ENCODE measurements around the gene RELN.

RELN gene

DNA sequence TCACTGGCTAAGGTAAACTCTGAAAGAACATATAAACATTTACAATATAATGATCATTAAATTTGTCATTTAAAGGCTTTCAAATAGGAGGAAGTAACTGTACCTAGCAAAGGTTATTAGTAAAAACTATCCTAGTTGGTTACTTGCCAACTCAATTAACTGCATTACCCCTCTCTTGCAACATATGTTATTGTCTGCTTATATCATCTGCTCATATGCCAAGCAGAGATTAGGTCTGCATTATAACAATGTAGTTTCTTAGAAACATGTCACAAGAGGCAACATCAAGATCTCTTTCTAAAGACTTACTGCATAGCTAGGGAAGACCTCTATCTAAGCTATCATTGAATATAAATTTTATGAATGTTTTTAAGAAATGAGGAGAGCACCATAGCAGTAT, 132.5 kb downstream of the RELN start:
- CTCF ChIA-PET, result interaction anchor here (1.1 kb wide), 1 partner anchor 23 kb away, joined by 3 read pairs; no protein-coding TSS in a partner anchor

DNA sequence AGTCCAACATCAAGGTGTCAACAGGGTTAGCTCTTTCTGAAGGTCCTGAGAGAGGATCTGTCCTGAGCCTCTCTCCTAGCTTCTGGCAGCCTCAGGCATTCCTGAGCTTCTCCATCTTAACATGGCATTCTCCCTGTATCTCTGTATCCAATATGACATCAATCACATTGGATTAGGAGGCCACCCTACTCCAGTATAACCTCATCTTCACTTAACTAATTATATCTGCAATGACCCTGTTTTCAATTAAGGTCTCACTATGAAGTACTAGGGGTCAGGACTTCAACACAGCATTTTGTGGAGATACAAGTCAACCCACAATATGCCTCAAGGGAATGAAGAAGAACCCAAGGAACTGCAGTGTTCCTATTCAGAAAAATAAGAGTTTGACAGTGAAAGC, 133.8 kb downstream of the RELN start:
- CTCF ChIA-PET, result no interaction called here
- TF ChIP-seq, protein P1, sequence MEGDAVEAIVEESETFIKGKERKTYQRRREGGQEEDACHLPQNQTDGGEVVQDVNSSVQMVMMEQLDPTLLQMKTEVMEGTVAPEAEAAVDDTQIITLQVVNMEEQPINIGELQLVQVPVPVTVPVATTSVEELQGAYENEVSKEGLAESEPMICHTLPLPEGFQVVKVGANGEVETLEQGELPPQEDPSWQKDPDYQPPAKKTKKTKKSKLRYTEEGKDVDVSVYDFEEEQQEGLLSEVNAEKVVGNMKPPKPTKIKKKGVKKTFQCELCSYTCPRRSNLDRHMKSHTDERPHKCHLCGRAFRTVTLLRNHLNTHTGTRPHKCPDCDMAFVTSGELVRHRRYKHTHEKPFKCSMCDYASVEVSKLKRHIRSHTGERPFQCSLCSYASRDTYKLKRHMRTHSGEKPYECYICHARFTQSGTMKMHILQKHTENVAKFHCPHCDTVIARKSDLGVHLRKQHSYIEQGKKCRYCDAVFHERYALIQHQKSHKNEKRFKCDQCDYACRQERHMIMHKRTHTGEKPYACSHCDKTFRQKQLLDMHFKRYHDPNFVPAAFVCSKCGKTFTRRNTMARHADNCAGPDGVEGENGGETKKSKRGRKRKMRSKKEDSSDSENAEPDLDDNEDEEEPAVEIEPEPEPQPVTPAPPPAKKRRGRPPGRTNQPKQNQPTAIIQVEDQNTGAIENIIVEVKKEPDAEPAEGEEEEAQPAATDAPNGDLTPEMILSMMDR (IDR thresholded peaks at IDR 0.05; ENCODE audit: control extremely low read depth, extremely low read depth, low read depth, missing control alignments), result no peak
- POLR2A ChIA-PET, result no interaction called here
- no peak for DNase-seq (ENCODE audit: extremely low spot score)

More for the DNA sequence above, 132.5 kb downstream of the RELN start:
- TF ChIP-seq, protein P1 (IDR thresholded peaks at IDR 0.05; ENCODE audit: control extremely low read depth, extremely low read depth, low read depth, missing control alignments), result no peak
- POLR2A ChIA-PET, result no interaction called here
- no peak for DNase-seq (ENCODE audit: extremely low spot score)

DNA sequence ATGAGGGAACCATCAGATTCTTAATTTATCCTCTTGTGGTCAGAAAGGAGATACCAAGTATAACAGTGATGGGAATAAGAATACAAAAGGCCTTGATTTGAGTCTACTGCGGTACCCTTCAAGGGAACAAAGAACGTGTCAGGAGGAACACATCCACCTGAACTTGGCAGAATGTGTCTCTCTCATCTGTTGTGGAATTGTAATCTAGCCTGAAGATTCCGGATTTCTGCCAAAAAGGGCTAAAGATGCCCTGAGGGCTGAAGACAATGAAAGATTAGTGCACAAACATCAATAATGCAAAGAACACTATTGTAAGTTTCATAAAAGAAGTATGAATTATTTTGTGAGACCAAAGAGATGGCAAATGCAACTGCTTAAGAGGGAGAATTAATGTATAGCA, 134.8 kb downstream of the RELN start:
- TF ChIP-seq, protein P1 (IDR thresholded peaks at IDR 0.05; ENCODE audit: control extremely low read depth, extremely low read depth, low read depth, missing control alignments), result no peak

GRCh38 chr7:103851357-103851756, 138.1 kb downstream of the RELN start:
- TF ChIP-seq, protein P1 (IDR thresholded peaks at IDR 0.05; ENCODE audit: control extremely low read depth, extremely low read depth, low read depth, missing control alignments), result no peak
- ChIA-PET CTCF (no interaction called here), POLR2A (no interaction called here)
- peak; percentile 4 for DNase-seq (ENCODE audit: extremely low spot score)

More for the DNA sequence above, 134.8 kb downstream of the RELN start:
- POLR2A ChIA-PET, result no interaction called here
- DNase-seq (ENCODE audit: extremely low spot score), result no peak
- CTCF ChIA-PET, result no interaction called here

- CTCF ChIA-PET, result interaction anchor here (0.9 kb wide), 1 partner anchor 31 kb away, joined by 3 read pairs; no protein-coding TSS in a partner anchor
- DNase-seq (ENCODE audit: extremely low spot score), result no peak
- TF ChIP-seq, protein P1 (IDR thresholded peaks at IDR 0.05; ENCODE audit: control extremely low read depth, extremely low read depth, low read depth, missing control alignments), result no peak
- POLR2A ChIA-PET, result no interaction called here
These were observed 145.6 kb downstream of the RELN start for GRCh38 chr7:103843689-103844480.

GRCh38 chr7:103833401-103833800, 156.1 kb downstream of the RELN start:
- TF ChIP-seq, protein P1 (IDR thresholded peaks at IDR 0.05; ENCODE audit: control extremely low read depth, extremely low read depth, low read depth, missing control alignments), result no peak
- DNase-seq (ENCODE audit: extremely low spot score), result no peak
- ChIA-PET POLR2A (no interaction called here), CTCF (no interaction called here)
